BE2C (cell line): ENCODE results near the gene PIM1.
"Not testable (repeated sequence)": the region's sequence is repeated elsewhere in the genome, so short reads cannot be mapped to it uniquely, and the experiment has no call there.

Experiments used
- DNase-seq: peaks from one replicate; pipeline ENCODE4 v3.0.0-alpha.2; 2020
- H3K27me3 ChIP-seq: fragments of 250-450 bp; sonication (Bioruptor Pico); 2 replicates; pipeline ENCODE4 v1.5.1; 2020; ENCODE audit warnings: mild to moderate bottlenecking
- H3K36me3 ChIP-seq: fragments of 250-450 bp; sonication (Bioruptor Pico); 2 replicates; pipeline ENCODE4 v1.5.1; 2020; ENCODE audit warnings: mild to moderate bottlenecking
- H3K4me1 ChIP-seq: fragments of 250-450 bp; sonication (Bioruptor Pico); 2 replicates; pipeline ENCODE4 v1.5.1; 2020
- H3K4me3 ChIP-seq: 2 replicates; pipeline ENCODE4 v1.5.1; 2011; ENCODE audit warnings: low read depth, low read length
- H3K9me3 ChIP-seq: fragments of 250-450 bp; sonication (Bioruptor Pico); 2 replicates; pipeline ENCODE4 v1.5.1; 2020
- TF ChIP-seq, protein P1 (sequence below): IDR thresholded peaks from 2 replicates; pipeline ENCODE4 v1.5.1; 2012; ENCODE audit warnings: mild to moderate bottlenecking, low read depth, low read length

PIM1 gene

DNA sequence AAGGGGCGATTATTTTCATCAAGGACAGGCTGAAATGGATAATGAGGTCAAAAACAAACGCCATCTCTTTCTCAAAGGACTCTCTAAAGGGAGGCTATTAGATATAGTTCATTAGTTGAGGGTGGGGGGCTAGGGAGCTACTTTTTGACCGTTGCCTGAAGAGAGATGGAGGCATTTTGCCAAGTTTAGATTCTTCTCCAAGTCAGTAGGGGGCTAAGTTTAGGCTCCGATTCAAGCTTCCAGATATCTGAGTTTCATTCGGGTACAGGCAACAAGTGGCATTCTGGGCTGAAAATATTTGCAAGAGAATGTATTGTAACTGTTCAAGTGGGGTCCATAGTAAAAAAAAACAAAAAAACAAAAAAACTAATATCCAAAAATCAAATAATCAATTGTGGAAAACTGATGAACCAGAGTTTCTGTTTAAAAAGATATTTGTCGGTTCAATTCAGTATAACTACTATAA, 43.4 kb upstream of the PIM1 start:
- TF ChIP-seq, protein P1, sequence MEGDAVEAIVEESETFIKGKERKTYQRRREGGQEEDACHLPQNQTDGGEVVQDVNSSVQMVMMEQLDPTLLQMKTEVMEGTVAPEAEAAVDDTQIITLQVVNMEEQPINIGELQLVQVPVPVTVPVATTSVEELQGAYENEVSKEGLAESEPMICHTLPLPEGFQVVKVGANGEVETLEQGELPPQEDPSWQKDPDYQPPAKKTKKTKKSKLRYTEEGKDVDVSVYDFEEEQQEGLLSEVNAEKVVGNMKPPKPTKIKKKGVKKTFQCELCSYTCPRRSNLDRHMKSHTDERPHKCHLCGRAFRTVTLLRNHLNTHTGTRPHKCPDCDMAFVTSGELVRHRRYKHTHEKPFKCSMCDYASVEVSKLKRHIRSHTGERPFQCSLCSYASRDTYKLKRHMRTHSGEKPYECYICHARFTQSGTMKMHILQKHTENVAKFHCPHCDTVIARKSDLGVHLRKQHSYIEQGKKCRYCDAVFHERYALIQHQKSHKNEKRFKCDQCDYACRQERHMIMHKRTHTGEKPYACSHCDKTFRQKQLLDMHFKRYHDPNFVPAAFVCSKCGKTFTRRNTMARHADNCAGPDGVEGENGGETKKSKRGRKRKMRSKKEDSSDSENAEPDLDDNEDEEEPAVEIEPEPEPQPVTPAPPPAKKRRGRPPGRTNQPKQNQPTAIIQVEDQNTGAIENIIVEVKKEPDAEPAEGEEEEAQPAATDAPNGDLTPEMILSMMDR, result no peak
- H3K27me3 ChIP-seq, result no peaks in the 10 kb centered on the region
- peaks cover under 1% of the 10 kb centered on the region; the same call in 1 of the 2 replicates for H3K4me1 ChIP-seq
- H3K9me3 ChIP-seq, result no peaks in the 10 kb centered on the region
- H3K4me3 ChIP-seq, result no peak overlapping the region
- DNase-seq, result no peak
- no peaks in the 10 kb centered on the region for H3K36me3 ChIP-seq

DNA sequence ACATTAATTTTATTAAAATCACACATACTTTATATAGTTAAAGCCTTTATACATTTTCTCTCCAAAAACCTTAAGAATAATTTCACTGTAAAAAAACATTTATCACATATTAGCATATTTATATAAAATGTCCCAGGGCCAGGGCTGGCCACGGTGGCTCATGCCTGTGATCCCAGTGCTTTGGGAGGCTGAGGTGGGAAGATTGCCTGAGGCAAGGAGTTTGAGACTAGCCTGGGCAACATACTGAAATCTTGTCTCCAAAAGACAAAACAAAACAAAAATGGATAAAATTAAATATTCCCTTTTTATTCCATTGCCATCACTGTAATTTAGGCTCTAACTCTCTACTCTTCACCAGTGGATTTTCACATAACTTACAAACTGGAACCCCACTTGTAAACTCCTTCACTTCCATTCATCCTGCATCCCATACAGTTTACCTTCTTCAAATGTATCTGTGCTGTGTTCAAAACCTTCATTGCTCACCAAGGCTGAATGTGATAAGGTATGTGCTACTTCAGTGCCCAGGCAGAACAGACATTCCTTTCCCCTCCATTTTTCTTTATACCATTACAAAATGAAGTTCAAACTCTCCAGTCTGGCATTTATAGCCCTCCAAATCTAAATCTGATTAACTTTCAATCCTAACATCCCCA, 42.9 kb upstream of the PIM1 start:
- DNase-seq, result no peak
- Histone ChIP-seq H3K4me3 (no peak overlapping the region), H3K36me3 (no peaks in the 10 kb centered on the region), H3K27me3 (no peaks in the 10 kb centered on the region), H3K4me1 (peaks cover 6% of the 10 kb centered on the region), H3K9me3 (no peaks in the 10 kb centered on the region)
- TF ChIP-seq, protein P1, result no peak

DNA sequence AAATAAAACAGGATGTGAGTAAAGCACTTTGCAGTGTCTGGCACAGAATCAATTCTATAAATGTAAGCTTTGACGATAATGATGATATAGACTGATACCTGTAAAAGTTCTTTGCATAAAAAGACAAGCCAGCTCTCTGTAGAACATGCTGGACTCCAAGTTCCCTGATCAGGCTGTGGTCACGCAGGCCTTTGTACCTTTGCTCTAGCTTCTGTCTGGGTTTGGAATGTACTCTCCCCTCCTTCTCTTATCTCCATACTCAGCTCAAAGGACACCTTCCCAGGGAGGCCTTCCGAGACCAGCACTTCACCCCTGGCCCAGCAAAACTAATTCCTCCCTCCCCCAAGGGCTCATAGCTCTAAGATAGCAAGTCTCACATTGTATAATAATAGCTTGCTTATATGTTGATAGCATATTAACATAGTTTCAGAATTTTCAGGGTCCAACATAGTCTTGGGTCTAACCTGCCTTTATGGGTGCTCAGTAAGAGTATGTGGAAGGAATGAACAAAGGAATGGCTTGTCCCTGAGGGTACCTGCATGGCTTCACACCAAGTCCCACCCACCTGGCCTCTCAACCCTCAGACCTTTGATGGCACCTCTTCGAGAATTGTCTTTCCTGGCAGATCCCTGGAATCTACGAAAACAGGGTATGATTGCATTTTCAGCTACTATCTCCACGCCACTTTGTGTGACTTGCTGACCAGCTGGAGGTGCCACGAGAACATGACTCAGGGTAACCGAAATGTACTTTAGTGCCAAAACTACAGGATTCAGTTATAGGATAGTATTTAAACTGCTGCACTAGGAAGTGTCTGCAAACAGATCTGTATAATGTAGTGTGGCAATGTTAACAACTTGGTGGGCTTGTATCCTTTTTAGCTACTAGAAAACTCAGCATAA, 41.7 kb upstream of the PIM1 start:
- H3K36me3 ChIP-seq, result no peaks in the 10 kb centered on the region
- no peak for DNase-seq
- H3K9me3 ChIP-seq, result no peaks in the 10 kb centered on the region
- TF ChIP-seq, protein P1, result no peak
- H3K27me3 ChIP-seq, result no peaks in the 10 kb centered on the region
- no peak overlapping the region for H3K4me3 ChIP-seq
- H3K4me1 ChIP-seq, result peaks cover 7% of the 10 kb centered on the region

DNA sequence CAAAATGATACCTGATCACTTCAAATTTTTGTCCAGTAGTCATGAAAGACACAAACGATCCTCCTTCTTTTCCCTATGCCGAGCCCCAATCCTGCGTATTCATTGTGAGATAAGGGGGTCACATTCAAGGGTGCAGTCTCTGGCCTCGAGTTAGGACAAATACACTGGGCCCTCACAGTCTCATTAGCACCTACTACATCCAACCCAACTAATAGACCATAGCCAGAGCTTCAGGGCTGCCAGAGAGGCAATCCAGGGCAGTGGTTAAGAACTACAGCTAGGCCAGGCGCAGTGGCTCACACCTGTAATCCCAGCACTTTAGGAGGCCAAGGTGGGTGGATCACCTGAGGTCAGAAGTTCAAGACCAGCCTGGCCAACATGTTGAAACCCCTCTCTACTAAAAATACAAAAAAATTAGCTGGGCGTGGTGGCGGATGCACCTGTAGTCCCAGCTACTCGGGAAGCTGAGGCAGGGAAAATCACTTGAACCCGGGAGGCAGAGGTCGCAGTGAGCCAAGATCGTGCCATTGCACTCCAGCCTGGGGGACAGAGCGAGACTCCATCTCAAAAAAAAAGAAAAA, 41.0 kb upstream of the PIM1 start:
- not testable (repeated sequence) for DNase-seq, H3K4me1 ChIP-seq, H3K4me3 ChIP-seq

DNA sequence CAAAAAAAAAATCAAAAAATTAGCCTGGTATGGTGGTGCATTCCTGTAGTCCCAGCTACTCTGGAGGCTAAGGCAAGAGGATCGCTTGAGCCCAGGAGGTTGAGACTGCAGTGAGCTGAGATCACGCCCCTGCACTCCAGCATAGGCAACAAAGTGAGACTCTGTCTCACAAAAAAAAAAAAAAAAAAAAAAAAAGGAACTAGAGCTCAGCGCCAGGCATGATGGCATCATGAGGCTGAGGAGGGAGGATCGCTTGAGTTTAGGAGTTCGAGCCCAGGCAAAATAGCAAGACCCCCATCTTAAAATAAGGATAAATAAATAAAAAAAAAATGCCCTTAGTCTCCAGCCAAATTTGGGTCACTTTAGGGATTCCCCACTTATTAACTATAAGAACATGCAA, 40.4 kb upstream of the PIM1 start:
- Histone ChIP-seq H3K9me3 (no peaks in the 10 kb centered on the region), H3K4me1 (peaks cover 11% of the 10 kb centered on the region), H3K27me3 (no peaks in the 10 kb centered on the region), H3K4me3 (no peak overlapping the region), H3K36me3 (no peaks in the 10 kb centered on the region)
- TF ChIP-seq, protein P1, result no peak
- no peak for DNase-seq

More for the DNA sequence above, 41.0 kb upstream of the PIM1 start:
- H3K36me3 ChIP-seq, H3K27me3 ChIP-seq, H3K9me3 ChIP-seq: not testable (repeated sequence)

DNA sequence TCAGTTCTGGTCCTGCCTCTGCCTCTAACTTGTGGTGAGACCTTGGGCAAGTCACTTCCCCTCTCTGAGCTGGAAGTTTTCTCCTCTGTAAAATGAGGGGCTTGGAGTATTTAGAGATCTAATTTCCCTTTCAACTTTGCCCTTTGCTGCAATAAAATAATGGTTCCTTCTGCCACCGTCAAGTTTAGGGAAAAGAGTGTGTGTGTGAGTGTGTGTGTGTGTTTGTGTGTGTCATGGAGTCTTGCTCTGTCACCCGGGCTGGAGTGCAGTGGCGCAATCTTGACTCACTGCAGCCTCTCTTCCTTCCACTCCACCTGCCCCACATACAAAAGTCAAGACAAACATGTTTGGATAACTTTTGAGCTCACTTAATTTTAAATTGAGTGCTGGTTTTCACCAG, 39.2 kb upstream of the PIM1 start:
- TF ChIP-seq, protein P1, result no peak
- Histone ChIP-seq H3K4me1 (peaks cover 17% of the 10 kb centered on the region), H3K4me3 (no peak overlapping the region), H3K27me3 (no peaks in the 10 kb centered on the region), H3K36me3 (no peaks in the 10 kb centered on the region), H3K9me3 (no peaks in the 10 kb centered on the region)
- DNase-seq, result no peak
